Measurements from ENCODE around the gene RRP12. TPM values are rescaled to one million over a fixed set of nuclear protein-coding genes. Genes with fewer than 3 reads are reported as not detected.
A peak's percentile ranks its signal among the peaks of the same experiment; 100 is the strongest.

The RRP12 gene
- total RNA-seq, 1 experiment from 2014 or later = 34.4 TPM

- DNase-seq = peak; percentile 78
- H3K4me1 ChIP-seq (ENCODE audit: insufficient read depth, low read length) = peaks cover 24% of the 10 kb centered on the region
- peak within 1 kb of the TSS; percentile 95 for H3K9ac ChIP-seq (ENCODE audit: low read length)
- H3K27me3 ChIP-seq (ENCODE audit: low read length) = no peaks in the 10 kb centered on the region
- H3K79me2 ChIP-seq (ENCODE audit: low read length) = peaks cover 41% of the 10 kb centered on the region
- ATAC-seq = peak; percentile 67
- TF ChIP-seq EZH2phosphoT487 (IDR thresholded peaks at IDR 0.05; ENCODE audit: borderline replicate concordance, low read length) = peak; percentile 70
- TF ChIP-seq EZH2 (IDR thresholded peaks at IDR 0.05; ENCODE audit: low read length, unreplicated experiment) = no peak
- TF ChIP-seq CTCF (conservative IDR thresholded peaks at IDR 0.05; ENCODE audit: low read depth, low read length) = no peak
- H3F3A ChIP-seq (ENCODE audit: low read length, unreplicated experiment) = no peaks in the 10 kb centered on the region
- intact Hi-C loops (cut with micrococcal nuclease) = loop anchor here (5.0 kb wide), 1 partner anchor 113 kb away; the partner anchor contains the start of genes EXOSC1 and ZDHHC16
- H4K20me1 ChIP-seq (ENCODE audit: low read length) = 0 out of 2 replicates have a peak, but pooled peaks cover 6% of the 10 kb centered on the region
- ChIA-PET CTCF (no interaction called here), POLR2A (ENCODE audit: unreplicated experiment) (interaction anchor here (0.6 kb wide), 1 partner anchor 56 kb away, joined by 10 read pairs; no protein-coding TSS in a partner anchor)
- H2AFZ ChIP-seq (ENCODE audit: low read length) = peak within 1 kb of the TSS; percentile 75
- H3K9me2 ChIP-seq (replicated peaks; ENCODE audit: low read length) = no peaks in the 10 kb centered on the region
- peak within 1 kb of the TSS; percentile 90 for H3K4me3 ChIP-seq (ENCODE audit: low read length)
- H3K27ac ChIP-seq (ENCODE audit: low read length) = peak within 1 kb of the TSS; percentile 81
- no peaks in the 10 kb centered on the region for H3K9me3 ChIP-seq (ENCODE audit: low read length)
- no TSS peak for BruUV-seq (replicated peaks)
- H3K36me3 ChIP-seq (ENCODE audit: low read depth, low read length) = no peaks in the 10 kb centered on the region
- H3K4me2 ChIP-seq (ENCODE audit: low read length) = peak within 1 kb of the TSS; percentile 99
Observed at GRCh38 chr10:97334370-97335175, 66.6 kb downstream of the RRP12 start, which contains the start of gene FRAT2. Gene FRAT2, minus strand, starts transcription at chr10:97334729. Its CDS starts 157 bp downstream, at chr10:97334572.

GRCh38 chr10:97333601-97334369 lies 67.4 kb downstream of the RRP12 start:
- CTCF ChIA-PET = interaction anchor here (2.1 kb wide), 1 partner anchor 55 kb away, joined by 20 read pairs; no protein-coding TSS in a partner anchor
- Histone ChIP-seq H3K4me1 (ENCODE audit: insufficient read depth, low read length) (peaks cover 31% of the 10 kb centered on the region), H3F3A (ENCODE audit: low read length, unreplicated experiment) (no peaks in the 10 kb centered on the region), H3K9ac (ENCODE audit: low read length) (peak overlapping the region; percentile 70), H3K4me2 (ENCODE audit: low read length) (peak overlapping the region; percentile 99), H3K36me3 (ENCODE audit: low read depth, low read length) (no peaks in the 10 kb centered on the region), H3K4me3 (ENCODE audit: low read length) (peak overlapping the region; percentile 90), H3K79me2 (ENCODE audit: low read length) (peaks cover 44% of the 10 kb centered on the region), H3K27ac (ENCODE audit: low read length) (peak overlapping the region; percentile 52), H3K27me3 (ENCODE audit: low read length) (no peaks in the 10 kb centered on the region), H3K9me2 (replicated peaks; ENCODE audit: low read length) (no peaks in the 10 kb centered on the region), H4K20me1 (ENCODE audit: low read length) (0 out of 2 replicates have a peak, but pooled peaks cover 6% of the 10 kb centered on the region), H2AFZ (ENCODE audit: low read length) (peak overlapping the region; percentile 41; the same call in 1 of the 2 replicates), H3K9me3 (ENCODE audit: low read length) (no peaks in the 10 kb centered on the region)
- no peak for TF ChIP-seq CTCF (conservative IDR thresholded peaks at IDR 0.05; ENCODE audit: low read depth, low read length)
- TF ChIP-seq EZH2 (IDR thresholded peaks at IDR 0.05; ENCODE audit: low read length, unreplicated experiment) = no peak
- no peak for TF ChIP-seq EZH2phosphoT487 (IDR thresholded peaks at IDR 0.05; ENCODE audit: borderline replicate concordance, low read length)
- ATAC-seq = peak; percentile 25
- POLR2A ChIA-PET (ENCODE audit: unreplicated experiment) = interaction anchor here (1.3 kb wide), 1 partner anchor 55 kb away, joined by 3 read pairs; no protein-coding TSS in a partner anchor
- intact Hi-C loops (cut with micrococcal nuclease) = loop anchor here (1.0 to 5.0 kb wide), 3 partner anchors 41 to 114 kb away; partner anchors contain the start of genes ARHGAP19, EXOSC1 and ZDHHC16
- no TSS peak for BruUV-seq (replicated peaks)
- peak; percentile 47 for DNase-seq

All from PC-3 (cell line).